Left renal cortex interstitium (tissue), 4 donors: ENCODE measurements around the gene MGAT1. TPM values are rescaled to one million over a fixed set of nuclear protein-coding genes. Genes with fewer than 3 reads are reported as not detected.

Experiments
- polyA plus RNA-seq, 4 donors: library from polyadenylated mRNA; unstranded; fragments of 120-200 nt; gene quantifications; one replicate each; pipeline ENCODE4 v1.2.1, GENCODE V29; 2013; ENCODE audit not compliant: insufficient read length in 4 of 4

MGAT1 gene
- polyA plus RNA-seq, 4 donors: 73.4 to 92.6 (median 82.3) TPM

Other genes starting within 250 kb of the MGAT1 start
- 1 to 10 TPM in 3 of 4 donors, under 1 TPM in 1; 0.56 to 1.8 (median 1.4) TPM for gene SCGB3A1, start 211.3 kb downstream of the MGAT1 start, polyA plus RNA-seq
- 10 to 100 TPM; 23.6 to 35.3 (median 30.6) TPM for gene FLT4, start 153.2 kb downstream of the MGAT1 start, polyA plus RNA-seq
- not detected for gene OR2Y1, start 62.7 kb downstream of the MGAT1 start, polyA plus RNA-seq
- gene ZFP62, start 58.5 kb upstream of the MGAT1 start, polyA plus RNA-seq: 10 to 100 TPM; 49.8 to 69.2 (median 62.5) TPM
- under 1 TPM; 0.18 to 0.84 (median 0.39) TPM for gene BTNL8, start 96.4 kb upstream of the MGAT1 start, polyA plus RNA-seq
- gene BTNL3, start 186.0 kb upstream of the MGAT1 start, polyA plus RNA-seq: under 1 TPM in 3 of 4 donors, not detected in 1; 0.10 to 0.31 (median 0.13) TPM
- gene BTNL9, start 237.5 kb upstream of the MGAT1 start, polyA plus RNA-seq: 10 to 100 TPM in 2 of 4 donors, 1 to 10 TPM in 2; 5.6 to 15.5 (median 8.2) TPM